Esophagus muscularis mucosa (tissue), 4 donors: ENCODE results near the gene DNAI2. TPM values are rescaled to one million over a fixed set of nuclear protein-coding genes. Genes with fewer than 3 reads are reported as not detected.

Experiments used
- DNase-seq: peaks from one replicate; pipeline ENCODE4 v3.0.0-alpha.2; 2017; ENCODE audit errors: extremely low spot score
- H3K27ac ChIP-seq, 4 donors: fragments of 200-600 bp; sonication (generic); replicated peaks in 1 of 4; 1 replicate in 3 of 4; 2 replicates in 1 of 4; pipeline ENCODE4 v1.5.1; 2016 to 2019; ENCODE audit warnings: mild to moderate bottlenecking in 1 of 4
- H3K27me3 ChIP-seq, 4 donors: fragments of 200-600 bp; sonication (generic); one replicate each; pipeline versions ENCODE4 v1.5.1 to v1.6.0; 2016 to 2019
- H3K36me3 ChIP-seq, 4 donors: fragments of 200-600 bp; sonication (generic); one replicate each; pipeline ENCODE4 v1.5.1; 2016 to 2019
- H3K4me1 ChIP-seq, 4 donors: fragments of 200-600 bp; sonication (generic); one replicate each; pipeline ENCODE4 v1.5.1; 2016 to 2019
- H3K4me3 ChIP-seq, 4 donors: fragments of 200-600 bp; sonication (generic); 1 replicate in 2 of 4; 2 replicates in 2 of 4; pipeline ENCODE4 v1.5.1; 2016 to 2019; ENCODE audit warnings: mild to moderate bottlenecking in 4 of 4, moderate library complexity in 1 of 4
- H3K9me3 ChIP-seq, 4 donors: fragments of 200-600 bp; sonication (generic); 1 replicate in 3 of 4; 2 replicates in 1 of 4; pipeline ENCODE4 v1.5.1; 2016 to 2019
- EP300 ChIP-seq: sonication (generic); formaldehyde crosslinking; IDR thresholded peaks from one replicate; pipeline ENCODE4 v1.6.1; 2017; ENCODE audit warnings: antibody characterized with exemption
- POLR2A ChIP-seq: fragments of 450-650 bp; IDR thresholded peaks from one replicate; pipeline ENCODE4 v1.6.1; 2017; ENCODE audit warnings: antibody characterized with exemption, moderate library complexity, mild to moderate bottlenecking, low read depth
- POLR2AphosphoS5 ChIP-seq, 2 donors: sonication (generic); formaldehyde crosslinking; IDR thresholded peaks; one replicate each; pipeline ENCODE4 v1.6.1; 2017; ENCODE audit warnings: antibody characterized with exemption in 2 of 2
- WGBS: methylation state at CpG from one replicate; pipeline ENCODE4 v1.1.5; 2018; 5-methylcytosine and 5-hydroxymethylcytosine counted together
- intact Hi-C: fragments of 100-400 bp; cut with DNase I; formaldehyde crosslinking; loops from one replicate; pipeline ENCODE4 v1.15.1; 2023
- total RNA-seq, 4 donors: library from RNA; depleted of rRNA; stranded (reverse); fragments of >200 nt; gene quantifications; one replicate each; pipeline versions ENCODE4 v1.1.0 to v1.2.1, GENCODE V29; 2016
- TF ChIP-seq, protein P1 (sequence below), 3 experiments: fragments of 200-600 bp in 2 of 3; fragments of 450-650 bp in 1 of 3; sonication (generic) in 2 of 3; IDR thresholded peaks; one replicate each; pipeline ENCODE4 v1.5.1; 2017 to 2019; ENCODE audit warnings: antibody characterized with exemption in 3 of 3, mild to moderate bottlenecking in 2 of 3, moderate library complexity in 1 of 3

The DNAI2 gene
- total RNA-seq, 4 donors from 2014 or later: not detected

DNA sequence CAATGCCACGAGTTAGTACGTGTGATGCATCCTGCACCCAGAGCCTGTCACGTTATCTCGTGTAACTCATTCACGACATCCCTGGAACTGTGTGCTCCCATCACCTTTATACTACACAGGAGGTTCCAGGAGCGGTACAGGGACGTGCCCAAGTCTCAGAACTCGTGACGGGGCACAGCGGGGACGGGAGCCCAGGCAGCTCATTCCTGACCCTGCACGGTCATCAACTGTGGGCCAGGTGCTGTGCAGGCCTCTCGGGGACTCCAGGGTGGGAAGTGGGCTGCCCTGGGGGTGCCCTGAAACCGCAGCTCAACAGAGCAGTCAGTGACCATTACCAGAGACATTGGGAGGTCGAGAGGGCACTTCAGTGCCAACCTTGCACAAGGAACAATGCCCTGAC lies 40.8 kb downstream of the DNAI2 start:
- no peak for TF ChIP-seq POLR2AphosphoS5 (IDR thresholded peaks at IDR 0.05)
- TF ChIP-seq, protein P1, sequence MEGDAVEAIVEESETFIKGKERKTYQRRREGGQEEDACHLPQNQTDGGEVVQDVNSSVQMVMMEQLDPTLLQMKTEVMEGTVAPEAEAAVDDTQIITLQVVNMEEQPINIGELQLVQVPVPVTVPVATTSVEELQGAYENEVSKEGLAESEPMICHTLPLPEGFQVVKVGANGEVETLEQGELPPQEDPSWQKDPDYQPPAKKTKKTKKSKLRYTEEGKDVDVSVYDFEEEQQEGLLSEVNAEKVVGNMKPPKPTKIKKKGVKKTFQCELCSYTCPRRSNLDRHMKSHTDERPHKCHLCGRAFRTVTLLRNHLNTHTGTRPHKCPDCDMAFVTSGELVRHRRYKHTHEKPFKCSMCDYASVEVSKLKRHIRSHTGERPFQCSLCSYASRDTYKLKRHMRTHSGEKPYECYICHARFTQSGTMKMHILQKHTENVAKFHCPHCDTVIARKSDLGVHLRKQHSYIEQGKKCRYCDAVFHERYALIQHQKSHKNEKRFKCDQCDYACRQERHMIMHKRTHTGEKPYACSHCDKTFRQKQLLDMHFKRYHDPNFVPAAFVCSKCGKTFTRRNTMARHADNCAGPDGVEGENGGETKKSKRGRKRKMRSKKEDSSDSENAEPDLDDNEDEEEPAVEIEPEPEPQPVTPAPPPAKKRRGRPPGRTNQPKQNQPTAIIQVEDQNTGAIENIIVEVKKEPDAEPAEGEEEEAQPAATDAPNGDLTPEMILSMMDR (IDR thresholded peaks at IDR 0.05): no peak
- TF ChIP-seq POLR2A: no peak
- no peak for TF ChIP-seq EP300
- H3K27me3 ChIP-seq: peaks cover 0 to 26% (median 0%) of the 10 kb centered on the region in 4 donors
- peaks cover 0 to 9% (median 0%) of the 10 kb centered on the region in 4 donors for H3K9me3 ChIP-seq
- WGBS: 90% methylated on average over 14 of the region's 15 CpGs
- no peaks in the 10 kb centered on the region for H3K36me3 ChIP-seq
- no peak overlapping the region for H3K4me3 ChIP-seq
- intact Hi-C loops: no loop called here
- H3K27ac ChIP-seq: no peak overlapping the region
- no peaks in the 10 kb centered on the region for H3K4me1 ChIP-seq
- DNase-seq: no peak

DNA sequence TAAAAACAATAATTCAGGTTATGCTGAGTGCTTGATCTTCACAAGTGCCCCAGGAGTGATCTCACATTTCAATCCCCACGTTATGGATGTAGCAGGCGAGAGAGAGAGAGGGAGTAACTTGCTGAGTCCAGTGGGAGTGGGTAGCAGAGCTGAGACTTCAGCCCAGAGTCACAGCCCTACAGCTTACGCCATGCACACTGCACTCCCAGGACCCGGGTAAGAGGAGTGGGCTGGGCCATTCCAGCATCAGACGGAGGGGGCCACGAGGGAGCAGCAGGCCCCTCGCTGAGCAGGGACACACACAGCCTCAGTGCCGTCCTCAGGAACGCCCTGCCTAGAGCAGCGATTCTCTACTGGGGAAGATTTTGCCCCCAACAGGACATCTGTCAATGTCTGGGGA lies 42.2 kb downstream of the DNAI2 start:
- WGBS: 47% methylated on average over 7 of the region's 10 CpGs
- intact Hi-C loops: no loop called here
- no peaks in the 10 kb centered on the region for H3K4me1 ChIP-seq
- DNase-seq: no peak
- peaks cover 0 to 23% (median 0%) of the 10 kb centered on the region in 4 donors for H3K27me3 ChIP-seq
- no peaks in the 10 kb centered on the region for H3K36me3 ChIP-seq
- no peak overlapping the region for H3K4me3 ChIP-seq
- H3K27ac ChIP-seq: no peak overlapping the region
- TF ChIP-seq, protein P1 (IDR thresholded peaks at IDR 0.05): no peak
- H3K9me3 ChIP-seq: peaks cover 0 to 9% (median 0%) of the 10 kb centered on the region in 4 donors

DNA sequence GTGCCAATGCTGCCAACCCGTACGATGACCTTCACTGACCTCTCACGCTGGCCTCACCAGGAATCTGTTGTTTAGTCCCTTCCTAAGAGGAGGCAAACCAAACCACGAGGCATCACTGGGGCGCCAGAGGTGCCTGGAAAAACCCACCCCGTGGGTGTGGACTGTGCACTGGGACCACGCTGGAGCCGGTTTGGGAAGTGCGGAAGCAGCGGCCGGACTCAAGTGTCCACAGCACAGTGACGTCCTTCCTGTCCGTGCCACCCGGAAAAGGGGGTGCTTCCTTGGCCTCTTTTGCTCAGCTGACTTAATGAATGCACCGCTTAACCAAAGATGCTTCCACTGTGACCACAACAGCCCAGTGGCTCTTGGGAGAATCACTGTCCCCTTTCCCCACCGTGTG lies 43.0 kb downstream of the DNAI2 start:
- H3K27me3 ChIP-seq: peaks cover 0 to 22% (median 0%) of the 10 kb centered on the region in 4 donors
- no peak for DNase-seq
- H3K4me1 ChIP-seq: no peaks in the 10 kb centered on the region
- intact Hi-C loops: no loop called here
- H3K27ac ChIP-seq: no peak overlapping the region
- TF ChIP-seq POLR2A (no peak), POLR2AphosphoS5 (IDR thresholded peaks at IDR 0.05) (no peak), EP300 (no peak)
- TF ChIP-seq, protein P1 (IDR thresholded peaks at IDR 0.05): no peak
- peaks cover 0 to 9% (median 0%) of the 10 kb centered on the region in 4 donors for H3K9me3 ChIP-seq
- H3K4me3 ChIP-seq: no peak overlapping the region
- no peaks in the 10 kb centered on the region for H3K36me3 ChIP-seq
- WGBS: 75% methylated on average over 16 of the region's 16 CpGs

DNA sequence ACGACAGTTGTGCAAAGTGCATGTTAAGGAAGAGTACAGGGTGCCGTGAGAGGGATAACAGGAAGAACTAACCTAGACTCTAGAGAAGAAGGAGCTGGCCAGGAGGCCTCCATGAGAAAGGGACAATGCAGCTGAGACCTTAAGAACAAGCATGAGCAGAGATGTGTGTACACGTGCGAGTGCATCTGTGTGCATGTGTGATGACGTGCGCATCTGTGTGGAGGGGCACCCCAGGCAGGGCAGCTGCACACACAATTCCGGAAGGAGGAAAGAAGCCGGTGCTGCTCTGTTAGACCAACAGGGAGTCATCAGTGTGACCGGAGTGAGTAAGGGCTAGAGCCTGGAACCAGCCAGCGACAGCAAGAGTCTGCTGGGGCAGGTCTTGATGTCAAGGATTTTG lies 44.4 kb downstream of the DNAI2 start:
- H3K4me3 ChIP-seq: no peak overlapping the region
- TF ChIP-seq, protein P1 (IDR thresholded peaks at IDR 0.05): no peak
- TF ChIP-seq EP300: no peak
- TF ChIP-seq POLR2A: no peak
- no peak for TF ChIP-seq POLR2AphosphoS5 (IDR thresholded peaks at IDR 0.05)
- peaks cover 0 to 27% (median 0%) of the 10 kb centered on the region in 4 donors for H3K27me3 ChIP-seq
- no peaks in the 10 kb centered on the region for H3K9me3 ChIP-seq
- WGBS: 76% methylated on average over 10 of the region's 10 CpGs
- no peak overlapping the region for H3K27ac ChIP-seq
- DNase-seq: no peak
- no peaks in the 10 kb centered on the region for H3K4me1 ChIP-seq
- no peaks in the 10 kb centered on the region for H3K36me3 ChIP-seq
- intact Hi-C loops: no loop called here

DNA sequence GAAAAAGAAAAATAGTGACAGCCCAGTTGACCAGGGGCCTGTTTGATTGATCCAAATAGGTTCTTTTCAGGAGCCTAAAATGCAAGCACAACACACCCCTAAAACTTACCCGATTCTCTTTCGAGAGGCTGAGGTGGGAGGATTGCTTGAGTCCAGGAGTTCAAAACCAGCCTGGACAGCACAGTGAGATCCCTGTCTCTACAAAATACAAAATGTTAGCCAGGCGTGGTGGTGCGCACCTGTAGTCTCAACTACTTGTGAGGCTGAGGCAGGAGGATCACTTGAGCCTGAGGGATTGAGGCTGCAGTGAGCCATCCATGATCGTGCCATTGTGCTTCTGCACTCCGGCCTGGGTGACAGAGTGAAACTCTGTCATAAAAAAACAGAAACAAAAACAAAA lies 50.5 kb downstream of the DNAI2 start:
- Histone ChIP-seq H3K36me3 (no peaks in the 10 kb centered on the region), H3K9me3 (no peaks in the 10 kb centered on the region), H3K27me3 (peaks cover 0 to 54% (median 9%) of the 10 kb centered on the region in 4 donors), H3K4me3 (no peak overlapping the region), H3K4me1 (peaks cover 18 to 21% (median 19%) of the 10 kb centered on the region in 4 donors), H3K27ac (no peak overlapping the region)
- intact Hi-C loops: no loop called here
- 96% methylated on average over 6 of the region's 6 CpGs for WGBS
- no peak for DNase-seq
- no peak for TF ChIP-seq EP300
- no peak for TF ChIP-seq POLR2AphosphoS5 (IDR thresholded peaks at IDR 0.05)
- no peak for TF ChIP-seq POLR2A
- TF ChIP-seq, protein P1 (IDR thresholded peaks at IDR 0.05): no peak
